Measurements from ENCODE around the gene KBTBD3.

DNA sequence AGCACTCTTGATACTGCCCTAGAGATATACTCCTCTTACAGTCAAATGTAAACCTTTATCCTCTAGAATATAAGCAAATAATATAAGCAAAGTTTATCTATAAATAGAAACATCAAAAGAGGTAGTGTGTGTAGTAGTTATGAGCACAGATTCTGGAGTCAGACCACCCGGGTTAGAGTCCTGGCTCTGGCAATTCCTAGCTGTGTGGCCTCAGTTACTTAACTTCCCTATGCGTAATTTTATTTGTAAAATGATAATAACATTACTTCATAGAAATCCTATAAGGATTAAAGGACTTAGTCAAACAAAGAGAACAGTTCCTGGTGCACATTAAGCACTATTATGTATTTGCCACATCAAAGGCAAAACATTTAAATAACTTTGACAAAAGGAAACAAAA lies 62.1 kb downstream of the KBTBD3 start:
- no peak for TF ChIP-seq POLR2A (IDR thresholded peaks at IDR 0.05)
- TF ChIP-seq EP300 (IDR thresholded peaks at IDR 0.05): no peak

Measured in gastroesophageal sphincter (tissue), 2 donors.